Heart right ventricle (tissue), 16 donors: ENCODE data around the gene KLB. TPM values are rescaled to one million over a fixed set of nuclear protein-coding genes. Genes with fewer than 3 reads are reported as not detected.

ENCODE experiments used
- ATAC-seq, 8 donors: fragments of 200-7000 bp; cut with Tn5 transposase; one replicate each; pipeline ENCODE4 v1.9.1; 2020; ENCODE audit warnings: mild to moderate bottlenecking in 8 of 8, moderate library complexity in 8 of 8, moderate number of reproducible peaks in 1 of 8
- DNase-seq, 2 donors: peaks; one replicate each; pipeline ENCODE4 v3.0.0-alpha.2; 2020
- H3K27ac ChIP-seq, 10 donors: fragments of 200-600 bp; sonication (generic) in 2 of 10; one replicate each; pipeline versions ENCODE4 v1.5.0 to v1.8.0; 2020 to 2022; ENCODE audit warnings: mild to moderate bottlenecking in 3 of 10
- H3K27me3 ChIP-seq, 7 donors: fragments of 200-600 bp; one replicate each; pipeline ENCODE4 v1.8.0; 2021 to 2022; ENCODE audit warnings: mild to moderate bottlenecking in 2 of 7
- H3K36me3 ChIP-seq, 9 donors: fragments of 200-600 bp; sonication (generic) in 1 of 9; one replicate each; pipeline versions ENCODE4 v1.5.0 to v1.8.0; 2020 to 2022; ENCODE audit warnings: mild to moderate bottlenecking in 2 of 9
- H3K4me1 ChIP-seq, 9 donors: fragments of 200-600 bp; sonication (generic) in 1 of 9; one replicate each; pipeline versions ENCODE4 v1.5.0 to v1.8.0; 2020 to 2022; ENCODE audit warnings: mild to moderate bottlenecking in 4 of 9
- H3K4me3 ChIP-seq, 10 donors: fragments of 200-600 bp; sonication (generic) in 2 of 10; one replicate each; pipeline versions ENCODE4 v1.5.0 to v1.8.0; 2020 to 2022; ENCODE audit warnings: mild to moderate bottlenecking in 7 of 10, moderate library complexity in 2 of 10
- H3K9me3 ChIP-seq, 11 donors: fragments of 200-600 bp in 10 of 11; sonication (generic) in 2 of 11; one replicate each; pipeline versions ENCODE4 v1.5.0 to v1.8.0; 2013 to 2022; ENCODE audit warnings: mild to moderate bottlenecking in 2 of 11, control low read depth in 1 of 11, moderate library complexity in 1 of 11
- WGBS, 2 donors: extraction: QIAGEN DNeasy Blood & Tissue Kit; methylation state at CpG; one replicate each; pipeline ENCODE4 v1.1.7; 2013; ENCODE audit warnings: inconsistent platforms in 1 of 2; 5-methylcytosine and 5-hydroxymethylcytosine counted together
- intact Hi-C, 10 donors: fragments of 100-400 bp; cut with DNase I; formaldehyde crosslinking; loops; one replicate each; pipeline versions ENCODE4 v1.11.1 to v1.14.2; 2022
- polyA plus RNA-seq, 2 donors: library from polyadenylated mRNA; stranded (reverse); fragments of 200-250 nt; gene quantifications; one replicate each; pipeline ENCODE4 v1.2.3, GENCODE V29; 2013
- total RNA-seq, 10 donors: library from RNA; stranded (reverse); fragmentation: NEBNext Ultra II Directional in 3 of 10; extraction: Animal tissue kit (Norgen Biotek cat#: 25700) in 3 of 10; gene quantifications; one replicate each; pipeline versions ENCODE4 v1.2.1 to v1.2.4, GENCODE V29; 2021 to 2023
- TF ChIP-seq, protein P1 (sequence below), 9 donors: fragments of 200-600 bp; sonication (generic) in 2 of 9; IDR thresholded peaks; one replicate each; pipeline versions ENCODE4 v1.5.0 to v1.8.0; 2021 to 2022; ENCODE audit warnings: antibody characterized with exemption in 9 of 9, mild to moderate bottlenecking in 5 of 9, moderate library complexity in 1 of 9
- donor health status: Arrhythmogenic right ventricular cardiomyopathy.
- donor health status: ischemic (EF 13 %, LVEDD 7.1; RV severe dilation, severe dysfunction).
- donor health status: healthy with polysubstance abuse.
- donor health status: DM: no; HTN: yes; CAD: no.
- donor health status: DM: no; HTN: no; CAD: no.
- donor health status: ischemic (EF 25% LVEDD 6.9; RV normal size, moderate dysfunction).
- donor health status: ischemic (EF 25% LVEDD 5.7; RV mildly dilated, moderate dysfunction).
- donor health status: healthy.
- donor health status: DM: yes; HTN: yes; CAD: no.
- donor health status: Ischemic cardiomyopathy.
- donor health status: ischemic (EF 35%, LVEDD 5.7; RV mildly dilated, moderate dysfunction).
- donor health status: nonischemic (EF 11% LVEDD 7.7; RV severe dilation, severe dysfunction).
- donor health status: DM: yes; HTN: yes; CAD: no.
- donor health status: PGD.
- donor health status: ischemic (EF 29% LVEDD 5.4; RV normal size, mild dysfunction).
- donor health status: nonischemic (EF 23%, LVEDD 6.1; RV moderate dilation, normal function).

The KLB gene
- total and polyA plus RNA-seq, 12 donors: 0.08 to 0.53 (median 0.24) TPM; not detected in 4

DNA sequence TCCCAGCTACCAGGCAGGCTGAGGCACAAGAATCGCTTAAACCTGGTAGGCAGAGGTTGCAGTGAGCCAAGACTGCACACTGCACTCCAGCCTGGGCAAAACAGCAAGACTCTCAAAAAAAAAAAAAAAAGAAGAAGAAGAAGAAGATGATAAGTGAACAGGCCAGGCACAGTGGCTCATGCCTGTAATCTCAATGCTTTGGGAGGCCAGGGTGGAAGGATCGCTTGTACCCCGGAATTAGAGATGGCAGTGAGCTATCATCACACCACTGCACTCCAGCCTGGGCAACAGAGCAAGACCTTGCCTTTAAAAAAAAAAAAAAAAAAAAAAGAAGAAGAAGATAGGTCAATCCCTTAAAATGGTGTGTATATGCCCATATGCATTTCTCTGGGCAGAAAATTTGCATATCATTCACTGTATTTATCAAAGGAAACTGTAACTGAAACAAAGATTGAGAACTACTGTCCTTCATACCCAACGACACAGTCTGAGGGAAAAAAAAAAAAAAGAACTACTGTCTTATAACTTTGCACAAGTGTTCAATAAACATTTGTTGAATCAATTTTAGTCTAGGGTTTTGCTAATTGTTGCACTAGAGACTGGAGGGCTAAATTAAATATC is 42.8 kb upstream of the KLB start:
- DNase-seq (no peak), ATAC-seq (no peak)
- Histone ChIP-seq H3K4me1 (peaks cover 0 to 26% (median 21%) of the 10 kb centered on the region in 9 donors), H3K4me3 (no peak overlapping the region), H3K27ac (no peak overlapping the region), H3K9me3 (no peaks in the 10 kb centered on the region), H3K27me3 (no peaks in the 10 kb centered on the region), H3K36me3 (peaks cover 0 to 6% (median 0%) of the 10 kb centered on the region in 9 donors)
- intact Hi-C loops: no loop called here
- TF ChIP-seq, protein P1, sequence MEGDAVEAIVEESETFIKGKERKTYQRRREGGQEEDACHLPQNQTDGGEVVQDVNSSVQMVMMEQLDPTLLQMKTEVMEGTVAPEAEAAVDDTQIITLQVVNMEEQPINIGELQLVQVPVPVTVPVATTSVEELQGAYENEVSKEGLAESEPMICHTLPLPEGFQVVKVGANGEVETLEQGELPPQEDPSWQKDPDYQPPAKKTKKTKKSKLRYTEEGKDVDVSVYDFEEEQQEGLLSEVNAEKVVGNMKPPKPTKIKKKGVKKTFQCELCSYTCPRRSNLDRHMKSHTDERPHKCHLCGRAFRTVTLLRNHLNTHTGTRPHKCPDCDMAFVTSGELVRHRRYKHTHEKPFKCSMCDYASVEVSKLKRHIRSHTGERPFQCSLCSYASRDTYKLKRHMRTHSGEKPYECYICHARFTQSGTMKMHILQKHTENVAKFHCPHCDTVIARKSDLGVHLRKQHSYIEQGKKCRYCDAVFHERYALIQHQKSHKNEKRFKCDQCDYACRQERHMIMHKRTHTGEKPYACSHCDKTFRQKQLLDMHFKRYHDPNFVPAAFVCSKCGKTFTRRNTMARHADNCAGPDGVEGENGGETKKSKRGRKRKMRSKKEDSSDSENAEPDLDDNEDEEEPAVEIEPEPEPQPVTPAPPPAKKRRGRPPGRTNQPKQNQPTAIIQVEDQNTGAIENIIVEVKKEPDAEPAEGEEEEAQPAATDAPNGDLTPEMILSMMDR (IDR thresholded peaks at IDR 0.05): no peak
- WGBS, 2 donors: 84 to 88% methylated on average over 4 of the region's 4 CpGs

DNA sequence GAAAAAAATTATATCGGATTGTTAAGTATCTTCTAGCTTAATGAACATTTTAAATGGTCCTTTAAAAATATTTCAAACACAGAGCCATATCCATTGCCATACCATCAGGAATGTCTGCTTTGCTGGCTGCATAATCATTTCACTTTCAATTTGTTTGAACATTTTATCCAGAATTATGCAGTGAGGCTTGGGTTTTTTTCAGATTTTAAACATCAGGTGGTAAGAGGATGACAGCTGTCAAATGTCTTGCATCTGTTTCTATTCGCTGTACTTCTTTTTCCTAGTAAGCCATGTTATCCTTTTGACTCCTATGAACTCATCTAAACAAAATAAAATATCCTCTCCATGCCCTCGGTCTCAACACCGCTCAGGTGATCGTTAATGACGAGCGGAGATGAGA is 41.4 kb upstream of the KLB start:
- 7 to 8% methylated on average over 7 of the region's 7 CpGs for WGBS, 2 donors
- TF ChIP-seq, protein P1 (IDR thresholded peaks at IDR 0.05): no peak
- Histone ChIP-seq H3K27me3 (no peaks in the 10 kb centered on the region), H3K4me3 (peak overlapping the region; percentile 77 to 99 (median 92)), H3K36me3 (peaks cover 0 to 6% (median 0%) of the 10 kb centered on the region in 9 donors), H3K9me3 (no peaks in the 10 kb centered on the region), H3K27ac (peak overlapping the region in 8 of 10 donors; percentile 51 to 92 (median 80)), H3K4me1 (peaks cover 0 to 26% (median 21%) of the 10 kb centered on the region in 9 donors)
- intact Hi-C loops: no loop called here
- ATAC-seq (no peak), DNase-seq (no peak)

DNA sequence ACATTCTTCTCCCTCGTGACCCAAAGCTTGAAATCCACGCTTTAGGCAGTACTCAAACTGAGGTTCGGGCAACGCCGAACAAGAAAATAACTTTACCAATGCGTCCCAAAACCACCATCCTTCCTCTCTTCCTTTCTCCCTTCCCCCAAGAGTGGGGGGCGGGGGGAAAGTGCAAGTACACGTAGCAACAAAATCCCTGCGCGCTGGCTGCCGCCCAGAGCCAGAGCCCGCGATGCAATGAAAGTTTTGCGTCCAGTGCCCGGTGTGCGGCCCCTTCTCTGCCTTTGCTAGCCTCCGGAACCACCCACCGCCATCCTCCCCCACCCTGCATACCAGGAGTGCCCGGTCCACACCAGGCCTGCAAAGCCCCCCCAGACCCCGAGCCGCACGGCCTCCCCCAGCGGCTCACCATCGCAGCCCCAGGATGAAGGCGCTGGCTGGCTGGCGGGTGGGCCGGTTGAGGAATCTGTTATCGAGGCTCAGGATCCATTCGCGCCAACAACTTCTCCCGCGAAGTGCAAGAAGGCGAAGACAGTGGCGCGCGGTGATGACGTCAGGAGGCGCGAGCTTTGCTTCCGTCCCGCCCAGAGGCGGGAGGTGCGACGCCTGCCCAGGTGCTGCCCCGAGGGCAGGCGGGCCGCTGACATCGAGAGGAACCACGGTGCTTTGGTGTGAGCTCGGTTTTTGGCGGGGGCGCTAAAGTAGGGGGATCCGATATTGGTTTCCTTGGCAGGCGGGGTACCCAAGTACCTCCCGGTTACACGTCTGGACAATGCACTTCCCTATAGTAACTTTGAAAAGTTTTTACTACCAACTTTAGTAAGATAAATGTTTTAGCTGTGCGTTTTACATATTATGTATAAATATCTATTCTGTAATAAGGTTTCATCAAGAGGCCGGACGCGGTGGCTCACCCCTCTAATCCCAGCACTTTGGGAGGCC is 40.6 kb upstream of the KLB start, which contains the start of gene RFC1:
RFC1 (minus strand) TSS at position 533 of the 942 bp plus-strand sequence; CDS start at position 412, 121 bp downstream.
- intact Hi-C loops: no loop called here
- WGBS, 2 donors: 4% methylated on average over 60 of the region's 60 CpGs
- H3K27ac ChIP-seq: peak within 1 kb of the TSS; percentile 34 to 92 (median 79)
- TF ChIP-seq, protein P1 (IDR thresholded peaks at IDR 0.05): no peak
- H3K36me3 ChIP-seq: peaks cover 0 to 6% (median 0%) of the 10 kb centered on the region in 9 donors
- H3K27me3 ChIP-seq: no peaks in the 10 kb centered on the region
- peaks cover 0 to 26% (median 21%) of the 10 kb centered on the region in 9 donors for H3K4me1 ChIP-seq
- DNase-seq (peak; percentile 92), ATAC-seq (peak; percentile 96 to 99 (median 97))
- peaks cover 0 to 3% (median 0%) of the 10 kb centered on the region in 11 donors for H3K9me3 ChIP-seq
- H3K4me3 ChIP-seq: peak within 1 kb of the TSS; percentile 77 to 99 (median 92)

DNA sequence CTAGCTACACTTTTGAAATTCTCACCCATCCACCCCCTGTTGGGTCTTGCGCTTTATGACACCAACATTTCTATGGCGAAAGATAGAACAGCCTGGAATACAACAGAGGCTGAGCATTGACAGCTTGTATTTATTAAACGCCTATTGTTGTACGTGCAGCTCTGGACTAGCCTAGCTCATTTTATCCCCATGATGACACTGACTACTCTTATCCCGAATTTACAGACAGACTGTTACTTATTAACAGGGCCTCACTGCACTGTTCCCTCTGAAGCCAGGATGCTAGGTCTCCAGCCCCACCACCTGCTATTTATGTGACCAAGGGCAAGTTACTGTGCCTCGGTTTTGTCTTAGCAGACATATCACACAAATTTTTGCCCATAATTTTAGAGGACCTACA is 39.6 kb upstream of the KLB start:
- DNase-seq (no peak), ATAC-seq (no peak)
- TF ChIP-seq, protein P1 (IDR thresholded peaks at IDR 0.05): no peak
- no peaks in the 10 kb centered on the region for H3K36me3 ChIP-seq
- no peak overlapping the region for H3K27ac ChIP-seq
- intact Hi-C loops: no loop called here
- WGBS, 2 donors: 93 to 94% methylated on average over 6 of the region's 6 CpGs
- peaks cover 0 to 10% (median 0%) of the 10 kb centered on the region in 11 donors for H3K9me3 ChIP-seq
- peaks cover 0 to 26% (median 21%) of the 10 kb centered on the region in 9 donors for H3K4me1 ChIP-seq
- H3K27me3 ChIP-seq: no peaks in the 10 kb centered on the region
- peak overlapping the region in 1 of 10 donors; percentile 90 for H3K4me3 ChIP-seq
